Measurements from ENCODE around the gene GBP7. TPM values are rescaled to one million over a fixed set of nuclear protein-coding genes. Genes with fewer than 3 reads are reported as not detected.
"Not testable (repeated sequence)": the region's sequence is repeated elsewhere in the genome, so short reads cannot be mapped to it uniquely, and the experiment has no call there.

Gene GBP7
- total and polyA plus RNA-seq, 10 of the 15 experiments (the other 5 are each of a cell fraction or from before 2014, with no cell fraction given) = not detected

- FAIRE-seq; CTCF ChIA-PET; BruUV-seq (replicated peaks); H3K79me2 ChIP-seq (ENCODE audit: control insufficient read depth, insufficient read depth, low read length); H3K27me3 ChIP-seq (replicated peaks in 1 of 2; ENCODE audit: control insufficient read depth in 2 of 2, insufficient read depth in 2 of 2, low read length in 1 of 2); ATAC-seq; H4K20me1 ChIP-seq (ENCODE audit: control insufficient read depth, insufficient read depth); POLR2A ChIA-PET; H3K36me3 ChIP-seq (ENCODE audit: control insufficient read depth in 2 of 2, insufficient read depth in 2 of 2, low read length in 1 of 2); intact Hi-C loops (cut with micrococcal nuclease; ENCODE audit: unreplicated experiment); SMC1A ChIA-PET (ENCODE audit: uncharacterized antibody, unreplicated experiment); DNase-seq (ENCODE audit: low read depth, low spot score); H3K4me1 ChIP-seq (ENCODE audit: control insufficient read depth, insufficient read depth, low read length); H3K27ac ChIP-seq (ENCODE audit: control insufficient read depth, insufficient read depth); H3K4me3 ChIP-seq; RAD21 ChIA-PET (ENCODE audit: unreplicated experiment); H3K9me3 ChIP-seq (replicated peaks; ENCODE audit: control insufficient read depth, insufficient read depth, low read length); in situ Hi-C loops (cut with MboI); H3K4me2 ChIP-seq (ENCODE audit: control insufficient read depth, insufficient read depth); H3K9ac ChIP-seq (ENCODE audit: control insufficient read depth, insufficient read depth, low read length); H2AFZ ChIP-seq (ENCODE audit: control insufficient read depth, low read depth, low read length): not testable (repeated sequence)
- WGBS (ENCODE audit: insufficient coverage, insufficient replicate concordance, low lambda C conversion rate, missing lambda C conversion rate) = 97% methylated on average over 19 of the region's 31 CpGs
Measured at GRCh38 chr1:89128003-89128458, 47.8 kb downstream of the GBP7 start.

GRCh38 chr1:89126602-89127565 lies 48.9 kb downstream of the GBP7 start:
- TF ChIP-seq NFYB (IDR thresholded peaks at IDR 0.05; ENCODE audit: insufficient read depth, low read depth, low read length) (0 out of 2 replicates have a peak, but pooled peaks have one; percentile 20), ZBTB33 (IDR thresholded peaks at IDR 0.05) (peak; percentile 45; the same call in 1 of the 2 replicates)
- DNase-seq (ENCODE audit: low read depth, low spot score); H3K9ac ChIP-seq (ENCODE audit: control insufficient read depth, insufficient read depth, low read length); H3K9me3 ChIP-seq (replicated peaks; ENCODE audit: control insufficient read depth, insufficient read depth, low read length); POLR2A ChIA-PET; H4K20me1 ChIP-seq (ENCODE audit: control insufficient read depth, insufficient read depth); ATAC-seq; BruUV-seq (replicated peaks); H3K4me1 ChIP-seq (ENCODE audit: control insufficient read depth, insufficient read depth, low read length); H3K27ac ChIP-seq (ENCODE audit: control insufficient read depth, insufficient read depth); H3K27me3 ChIP-seq (replicated peaks in 1 of 2; ENCODE audit: control insufficient read depth in 2 of 2, insufficient read depth in 2 of 2, low read length in 1 of 2); H3K4me2 ChIP-seq (ENCODE audit: control insufficient read depth, insufficient read depth); in situ Hi-C loops (cut with MboI); H3K4me3 ChIP-seq; H3K36me3 ChIP-seq (ENCODE audit: control insufficient read depth in 2 of 2, insufficient read depth in 2 of 2, low read length in 1 of 2); H3K79me2 ChIP-seq (ENCODE audit: control insufficient read depth, insufficient read depth, low read length); intact Hi-C loops (cut with micrococcal nuclease; ENCODE audit: unreplicated experiment); FAIRE-seq: not testable (repeated sequence)
- CTCF ChIA-PET = interaction anchor here (0.9 to 2.3 kb wide), 2 partner anchors 9 to 231 kb away, joined by 3 to 5 read pairs; no protein-coding TSS in a partner anchor
- peak overlapping the region; percentile 19 for H2AFZ ChIP-seq (ENCODE audit: control insufficient read depth, low read depth, low read length)
- RAD21 ChIA-PET (ENCODE audit: unreplicated experiment) = interaction anchor here (0.8 kb wide), 1 partner anchor 72 kb away, joined by 3 read pairs; the partner anchor contains the start of gene GBP4
- WGBS (ENCODE audit: insufficient coverage, insufficient replicate concordance, low lambda C conversion rate, missing lambda C conversion rate) = 78% methylated on average over 23 of the region's 23 CpGs
- SMC1A ChIA-PET (ENCODE audit: uncharacterized antibody, unreplicated experiment) = interaction anchor here (0.6 to 0.7 kb wide), 2 partner anchors 73 to 548 kb away, joined by 3 to 4 read pairs; no protein-coding TSS in a partner anchor

Data from GM12878 (cell line).